Measurements from ENCODE around the gene CDHR3.
"Not testable (repeated sequence)": the region's sequence is repeated elsewhere in the genome, so short reads cannot be mapped to it uniquely, and the experiment has no call there.

CDHR3 gene

GRCh38 chr7:105962353-105962752 lies 711 bp upstream of the CDHR3 start:
- DNase-seq, result no peak

- no peak for DNase-seq
These were observed 8.8 kb downstream of the CDHR3 start for GRCh38 chr7:105971845-105972244.

- no peak for DNase-seq
These were observed 9.2 kb downstream of the CDHR3 start for GRCh38 chr7:105972276-105972675.

GRCh38 chr7:105974471-105974870 lies 11.4 kb downstream of the CDHR3 start:
- no peak for DNase-seq

GRCh38 chr7:105975770-105976417 lies 12.8 kb downstream of the CDHR3 start:
- peak; percentile 51 for DNase-seq

- no peak for DNase-seq
These were observed 13.8 kb downstream of the CDHR3 start for GRCh38 chr7:105976868-105977267.

GRCh38 chr7:105978035-105978434 lies 15.0 kb downstream of the CDHR3 start:
- DNase-seq, result no peak

- DNase-seq, result no peak
These were observed 15.9 kb downstream of the CDHR3 start for GRCh38 chr7:105978974-105979373.

- DNase-seq, result no peak
These were observed 16.3 kb downstream of the CDHR3 start for GRCh38 chr7:105979405-105979804.

- no peak for DNase-seq
These were observed 17.8 kb downstream of the CDHR3 start for GRCh38 chr7:105980645-105981396.

- DNase-seq, result no peak
These were observed 19.3 kb downstream of the CDHR3 start for GRCh38 chr7:105982388-105982787.

- DNase-seq, result not testable (repeated sequence)
These were observed 21.7 kb downstream of the CDHR3 start for GRCh38 chr7:105984808-105985207.

- no peak for DNase-seq
These were observed 22.2 kb downstream of the CDHR3 start for GRCh38 chr7:105985229-105985628.

- DNase-seq, result no peak
These were observed 22.7 kb downstream of the CDHR3 start for GRCh38 chr7:105985672-105986215.

GRCh38 chr7:105987046-105987445 lies 24.0 kb downstream of the CDHR3 start:
- no peak for DNase-seq

GRCh38 chr7:105988276-105988675 lies 25.2 kb downstream of the CDHR3 start:
- DNase-seq, result no peak

- DNase-seq, result no peak
These were observed 26.1 kb downstream of the CDHR3 start for GRCh38 chr7:105989191-105989590.

GRCh38 chr7:105989686-105990085 lies 26.6 kb downstream of the CDHR3 start:
- DNase-seq, result no peak

GRCh38 chr7:105990141-105990540 lies 27.1 kb downstream of the CDHR3 start:
- no peak for DNase-seq

- DNase-seq, result no peak
These were observed 27.8 kb downstream of the CDHR3 start for GRCh38 chr7:105990727-105991453.

- DNase-seq, result no peak
These were observed 29.8 kb downstream of the CDHR3 start for GRCh38 chr7:105992905-105993304.

- DNase-seq, result no peak
These were observed 34.0 kb downstream of the CDHR3 start for GRCh38 chr7:105996860-105997737.

GRCh38 chr7:105999256-105999655 lies 36.2 kb downstream of the CDHR3 start:
- no peak for DNase-seq
